Stimulated activated CD8-positive, alpha-beta memory T cell treated with anti-CD3 and anti-CD28 coated beads, Interleukin-12 subunit alpha, Interleukin-12 subunit beta, amount 100 ng/mL, for 24 hours (primary cell): Measurements from ENCODE around the gene ADAM10.

ENCODE experiments used
- DNase-seq: peaks from one replicate; pipeline ENCODE4 v3.0.0-alpha.2; 2020; ENCODE audit errors: extremely low read depth

ADAM10 gene

DNA sequence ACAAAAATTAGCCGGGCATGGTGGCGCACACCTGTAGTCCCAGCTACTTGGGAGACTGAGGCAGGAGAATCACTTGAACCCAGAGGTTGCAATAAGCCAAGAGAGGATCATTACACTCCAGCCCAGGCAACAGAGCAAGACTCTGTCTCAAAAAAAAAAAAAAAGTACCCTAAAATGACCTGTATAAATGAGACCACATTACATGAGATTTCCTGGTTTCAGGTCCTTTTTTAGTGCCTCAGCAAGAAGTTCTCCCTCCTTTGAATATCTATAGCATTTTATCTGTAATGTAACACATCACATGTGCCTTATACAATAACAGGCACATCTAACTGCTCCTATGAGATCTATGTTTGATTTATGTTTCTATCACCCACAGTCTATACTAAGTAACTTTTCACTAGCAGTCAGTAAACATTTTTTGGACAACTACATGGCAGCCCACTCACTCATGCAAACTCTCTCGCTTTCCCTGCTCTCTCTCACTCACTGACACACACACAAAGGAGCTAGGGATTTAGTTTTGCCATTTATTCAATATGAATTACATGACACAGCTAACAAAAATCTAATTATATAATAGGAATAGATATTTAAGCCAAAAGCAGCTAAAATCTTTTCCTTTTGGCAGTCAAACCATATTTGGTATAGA lies 34.1 kb downstream of the ADAM10 start:
- DNase-seq, result no peak

GRCh38 chr15:58710701-58711100 lies 38.8 kb downstream of the ADAM10 start:
- no peak for DNase-seq

DNA sequence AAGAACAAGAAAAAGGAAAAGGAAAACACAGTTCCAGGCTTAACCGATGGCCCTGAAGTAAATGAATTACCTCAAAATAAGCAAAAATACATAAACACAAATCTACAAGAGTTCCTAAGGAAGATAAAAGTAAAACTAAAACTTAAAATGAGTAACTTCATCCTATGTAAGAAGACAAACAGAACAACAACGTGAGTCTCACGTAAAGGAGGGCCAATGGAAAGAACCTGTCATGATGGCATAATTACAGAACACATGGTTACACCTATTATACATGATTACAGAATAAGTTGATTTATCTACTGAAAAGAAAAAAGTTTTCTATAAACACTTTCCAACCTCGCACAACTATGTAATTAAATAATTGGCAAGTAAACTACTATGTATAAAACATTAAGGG lies 42.1 kb downstream of the ADAM10 start:
- DNase-seq, result no peak

- no peak for DNase-seq
These were observed 44.4 kb downstream of the ADAM10 start for GRCh38 chr15:58705105-58705504.

DNA sequence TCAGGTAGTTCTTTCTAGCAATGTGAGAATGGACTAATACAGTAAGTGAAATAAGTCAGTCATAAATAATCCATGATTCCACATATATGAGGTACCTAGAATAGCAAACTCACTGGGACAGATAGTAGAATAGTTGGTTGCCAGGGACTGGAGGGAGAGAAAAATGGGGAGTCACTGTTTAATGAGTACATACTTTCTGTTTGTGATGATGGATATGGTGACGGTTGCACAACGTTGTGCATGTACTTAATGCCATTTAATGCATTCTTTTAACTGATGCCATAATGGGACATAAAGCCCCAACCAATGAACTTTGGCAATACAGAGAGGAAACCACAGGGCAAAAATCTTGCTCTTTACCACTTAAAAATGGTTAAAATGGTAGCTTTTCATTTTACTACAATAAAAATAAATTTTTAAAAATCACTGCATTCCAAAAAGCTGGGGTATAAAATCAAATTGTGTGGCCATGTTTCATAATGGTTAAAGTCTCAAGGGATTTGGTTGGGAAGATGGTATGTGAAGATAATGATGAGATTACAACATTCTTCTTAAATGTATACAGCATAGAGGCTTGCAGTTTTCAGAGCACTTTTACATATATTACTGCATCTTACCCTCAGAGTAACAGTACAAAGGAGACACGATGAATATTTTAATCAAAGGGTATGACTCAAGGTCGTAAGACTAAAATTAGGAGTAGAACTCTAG lies 45.2 kb downstream of the ADAM10 start:
- DNase-seq, result no peak

DNA sequence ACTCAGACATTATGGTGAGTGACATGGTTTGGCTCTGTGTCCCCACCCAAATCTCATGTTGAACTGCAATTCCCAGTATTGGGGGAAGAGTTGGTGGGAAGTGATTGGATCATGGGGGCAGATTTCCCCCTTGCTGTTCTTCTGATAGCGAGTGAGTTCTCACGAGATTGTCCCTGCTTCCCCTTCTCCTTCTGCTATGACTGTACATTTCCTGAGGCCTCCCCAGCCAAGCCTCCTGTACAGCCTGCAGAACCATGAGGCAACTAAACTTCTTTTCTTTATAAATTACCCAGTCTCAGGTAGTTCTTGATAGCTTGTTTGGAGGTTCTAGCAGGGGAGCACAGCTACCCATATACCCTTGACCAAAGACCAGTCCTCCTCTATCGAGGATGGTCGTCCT lies 45.9 kb downstream of the ADAM10 start:
- no peak for DNase-seq

DNA sequence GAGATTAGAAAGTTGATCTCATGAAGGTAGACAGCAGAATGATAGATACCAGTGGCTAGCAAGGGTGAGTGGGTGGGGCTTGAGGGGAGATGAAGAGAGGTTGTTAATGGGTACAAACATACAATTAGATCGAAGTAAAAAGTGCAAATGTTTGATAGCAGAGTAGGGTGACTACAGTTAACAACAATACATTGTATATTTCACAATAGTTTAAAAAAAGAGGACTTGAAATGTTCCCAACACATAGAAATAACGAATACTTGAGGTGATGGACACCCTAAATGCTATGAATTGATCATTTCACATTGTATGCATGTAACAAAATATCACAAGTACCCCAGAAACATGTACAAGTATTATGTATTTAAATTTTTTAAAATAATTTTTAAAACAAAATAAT lies 47.3 kb downstream of the ADAM10 start:
- no peak for DNase-seq

- DNase-seq, result no peak
These were observed 48.1 kb downstream of the ADAM10 start for GRCh38 chr15:58701376-58701775.

DNA sequence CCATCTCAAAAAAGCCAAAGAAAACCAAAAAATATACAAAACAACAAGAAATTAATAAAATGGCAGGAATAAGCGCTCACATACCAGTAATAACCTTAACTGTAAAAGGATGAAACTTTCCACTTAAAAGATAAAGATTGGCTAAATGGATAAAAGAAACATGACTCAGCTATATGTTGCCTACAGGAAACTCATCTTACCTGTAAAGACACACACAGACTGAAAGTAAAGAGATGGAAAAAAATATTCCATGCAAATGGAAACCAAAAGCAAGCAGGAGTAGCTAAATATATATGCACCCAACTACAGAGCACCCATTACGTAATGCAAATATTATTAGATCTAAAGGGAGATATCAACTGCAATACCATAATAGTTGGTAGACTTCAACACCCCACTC lies 49.7 kb downstream of the ADAM10 start:
- no peak for DNase-seq

- DNase-seq, result no peak
These were observed 50.4 kb downstream of the ADAM10 start for GRCh38 chr15:58698887-58699641.

DNA sequence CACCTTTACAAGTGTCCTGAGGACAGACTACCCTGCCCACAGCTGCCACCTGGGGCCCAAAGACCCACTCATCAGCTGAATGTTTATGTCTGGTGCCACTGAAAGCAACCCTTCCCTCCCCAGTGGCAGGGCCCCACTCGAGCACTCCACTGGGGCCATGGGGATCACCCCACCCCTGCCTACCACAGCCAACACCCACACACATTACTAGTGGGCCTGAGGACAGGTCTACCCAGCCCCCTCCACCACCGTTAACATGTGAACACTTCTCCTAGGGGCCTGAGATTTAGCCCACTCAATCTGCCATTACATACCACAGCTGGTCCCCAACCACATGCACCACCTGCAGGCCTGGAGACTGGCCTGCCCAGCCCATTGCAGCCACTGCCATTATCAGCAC lies 52.3 kb downstream of the ADAM10 start:
- no peak for DNase-seq

DNA sequence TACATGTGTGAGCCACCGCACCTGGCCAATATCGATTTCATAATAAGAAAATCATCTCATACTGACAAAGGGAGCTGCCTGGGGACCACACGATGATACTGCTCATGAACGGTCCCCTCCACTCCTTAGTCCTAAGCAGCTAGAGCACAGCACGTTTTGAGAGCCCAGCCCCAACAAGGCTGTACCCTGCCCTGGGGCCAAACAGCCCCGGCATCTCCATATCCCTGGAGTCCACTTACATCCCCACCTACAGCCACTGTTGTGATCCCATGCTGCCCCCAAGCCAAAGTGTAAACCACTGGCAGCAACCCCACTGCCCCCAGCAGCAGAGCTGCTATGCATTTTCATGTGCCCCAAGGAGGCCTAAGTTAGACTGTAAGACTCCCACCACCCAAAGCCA lies 52.8 kb downstream of the ADAM10 start:
- DNase-seq, result no peak

GRCh38 chr15:58694641-58695398 lies 54.7 kb downstream of the ADAM10 start:
- no peak for DNase-seq

DNA sequence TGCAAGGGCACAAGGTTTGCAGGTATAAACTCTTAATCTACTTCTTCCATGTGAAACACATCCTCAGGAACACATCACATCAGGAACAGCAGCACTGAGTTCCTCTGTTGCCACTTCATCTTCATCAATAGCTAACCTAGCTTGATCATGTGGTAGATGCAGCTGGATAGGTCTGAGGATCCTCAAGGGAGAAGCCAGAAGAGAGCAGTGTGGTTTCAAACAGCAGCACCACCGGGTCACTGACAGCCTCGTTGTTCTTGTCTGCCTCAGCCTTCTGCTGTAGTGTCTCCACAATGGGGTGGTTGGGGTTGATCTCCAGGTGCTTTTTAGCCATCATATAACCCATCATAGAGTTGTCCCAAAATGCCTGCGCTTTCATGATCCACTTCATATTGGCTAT lies 58.8 kb downstream of the ADAM10 start:
- DNase-seq, result no peak

GRCh38 chr15:58689646-58690045 lies 59.9 kb downstream of the ADAM10 start:
- no peak for DNase-seq

DNA sequence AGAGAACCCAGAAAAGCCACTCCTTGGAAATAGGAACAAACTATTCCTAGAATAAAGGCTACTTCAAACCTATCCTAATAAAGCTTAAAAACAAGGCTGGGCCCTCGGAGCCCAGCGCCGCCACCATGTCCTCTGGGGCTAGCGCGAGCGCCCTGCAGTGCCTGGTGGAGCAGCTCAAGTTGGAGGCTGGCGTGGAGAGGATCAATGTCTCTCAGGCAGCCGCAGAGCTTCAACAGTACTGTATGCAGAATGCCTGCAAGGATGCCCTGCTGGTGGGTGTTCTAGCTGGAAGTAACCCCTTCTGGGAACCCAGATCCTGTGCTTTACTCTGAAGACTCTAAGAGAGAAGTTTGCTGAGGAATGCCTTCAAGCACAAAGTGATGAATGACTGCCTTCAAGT lies 63.2 kb downstream of the ADAM10 start:
- no peak for DNase-seq

- DNase-seq, result no peak
These were observed 64.8 kb downstream of the ADAM10 start for GRCh38 chr15:58684751-58685150.

- no peak for DNase-seq
These were observed 65.3 kb downstream of the ADAM10 start for GRCh38 chr15:58684036-58684710.

DNA sequence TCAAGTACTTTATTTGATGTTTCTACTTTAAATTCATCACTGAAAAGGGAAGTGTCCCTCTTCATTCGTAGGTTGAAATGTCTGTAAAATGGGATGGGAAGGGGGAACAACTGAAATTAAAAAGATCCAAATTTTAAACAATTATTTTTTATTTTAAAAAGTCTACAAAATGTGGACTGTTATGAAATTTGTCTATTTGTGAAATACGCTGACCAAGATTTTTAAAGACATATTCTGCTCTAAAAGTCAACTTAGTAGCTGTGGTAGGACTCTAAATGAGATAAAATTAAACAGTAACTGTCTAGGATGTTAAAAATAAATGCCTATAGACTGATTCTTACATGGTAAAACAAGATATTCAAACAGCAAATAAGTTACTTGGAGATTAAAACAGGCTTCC lies 67.3 kb downstream of the ADAM10 start:
- no peak for DNase-seq

DNA sequence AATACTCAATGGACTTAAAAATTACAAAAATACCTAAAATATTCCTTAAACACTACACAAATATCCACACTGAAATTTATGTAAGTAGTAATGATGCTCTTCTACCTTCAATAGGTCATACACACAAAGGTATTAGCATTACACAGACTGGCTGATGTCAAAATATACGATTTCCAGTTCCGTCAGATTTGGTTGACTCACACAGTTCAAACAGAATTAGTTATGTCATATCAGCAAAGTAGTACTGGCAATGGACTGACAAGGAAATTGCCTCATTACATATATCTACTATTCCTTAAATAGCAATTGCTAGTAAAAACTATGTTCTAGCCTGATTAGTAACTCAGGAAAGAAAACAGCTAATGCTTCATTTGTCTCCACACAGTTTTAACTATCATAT lies 70.8 kb downstream of the ADAM10 start:
- DNase-seq, result no peak

GRCh38 chr15:58677426-58677825 lies 72.1 kb downstream of the ADAM10 start:
- DNase-seq, result no peak

DNA sequence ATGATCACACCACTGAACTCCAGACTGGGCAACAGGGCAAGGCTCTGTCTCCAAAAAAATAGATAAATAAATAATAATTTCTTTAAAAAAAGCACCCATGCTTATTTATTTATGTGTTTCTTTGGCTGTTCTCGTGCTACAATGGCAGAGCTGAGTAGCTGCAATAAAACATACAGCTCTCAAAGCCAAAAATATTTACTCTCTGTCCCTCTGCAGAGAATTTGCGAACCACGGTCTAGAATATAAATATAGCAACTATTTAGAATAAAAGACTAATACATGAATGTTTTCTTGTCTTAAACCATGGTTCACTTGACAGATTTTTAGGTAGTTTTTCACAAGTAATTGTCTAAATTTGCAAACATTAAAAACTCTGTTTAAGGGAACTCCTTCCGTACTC lies 72.7 kb downstream of the ADAM10 start:
- DNase-seq, result no peak
